Stimulated activated CD4-positive, alpha-beta T cell treated with anti-CD3 and anti-CD28 coated beads, Interleukin-1b, Interleukin-23, amount 100 ng/mL, for 1 hour (primary cell): ENCODE data around the gene SLIT3.

Experiments
- DNase-seq, 2 donors: peaks; one replicate each; pipeline ENCODE4 v3.0.0-alpha.2; 2020; ENCODE audit warnings: low read depth in 2 of 2

Gene SLIT3

GRCh38 chr5:169299191-169299662, 1.7 kb downstream of the SLIT3 start:
- no peak for DNase-seq

GRCh38 chr5:169298193-169298592, 2.7 kb downstream of the SLIT3 start:
- DNase-seq: no peak

- DNase-seq: no peak
Observed at GRCh38 chr5:169296419-169297143, 4.4 kb downstream of the SLIT3 start.

- no peak for DNase-seq
Observed at GRCh38 chr5:169295306-169295705, 5.6 kb downstream of the SLIT3 start.

- DNase-seq: no peak
Observed at GRCh38 chr5:169294621-169295020, 6.3 kb downstream of the SLIT3 start.

- DNase-seq: no peak
Observed at GRCh38 chr5:169291877-169292276, 9.1 kb downstream of the SLIT3 start.

- no peak for DNase-seq
Observed at GRCh38 chr5:169290895-169291294, 10.0 kb downstream of the SLIT3 start.

- DNase-seq: no peak
Observed at GRCh38 chr5:169289520-169289919, 11.4 kb downstream of the SLIT3 start.

- no peak for DNase-seq
Observed at GRCh38 chr5:169288066-169288930, 12.6 kb downstream of the SLIT3 start.

GRCh38 chr5:169287529-169287928, 13.4 kb downstream of the SLIT3 start:
- no peak for DNase-seq

GRCh38 chr5:169286572-169287300, 14.2 kb downstream of the SLIT3 start:
- no peak for DNase-seq

GRCh38 chr5:169283887-169284286, 17.1 kb downstream of the SLIT3 start:
- no peak for DNase-seq

- DNase-seq: no peak
Observed at GRCh38 chr5:169281625-169282024, 19.3 kb downstream of the SLIT3 start.

- no peak for DNase-seq
Observed at GRCh38 chr5:169280696-169281095, 20.2 kb downstream of the SLIT3 start.

GRCh38 chr5:169280286-169280685, 20.7 kb downstream of the SLIT3 start:
- DNase-seq: no peak

- DNase-seq: no peak
Observed at GRCh38 chr5:169279125-169279524, 21.8 kb downstream of the SLIT3 start.

- DNase-seq: no peak
Observed at GRCh38 chr5:169273881-169274280, 27.1 kb downstream of the SLIT3 start.

- DNase-seq: no peak
Observed at GRCh38 chr5:169273451-169273850, 27.5 kb downstream of the SLIT3 start.

- no peak for DNase-seq
Observed at GRCh38 chr5:169272731-169273427, 28.1 kb downstream of the SLIT3 start.

- no peak for DNase-seq
Observed at GRCh38 chr5:169272111-169272510, 28.8 kb downstream of the SLIT3 start.

- no peak for DNase-seq
Observed at GRCh38 chr5:169270827-169271226, 30.1 kb downstream of the SLIT3 start.

GRCh38 chr5:169268019-169268418, 32.9 kb downstream of the SLIT3 start:
- no peak for DNase-seq
